SK-N-SH treated with all-trans-retinoic acid at 6 μM for 48 hours (cell line): ENCODE data around the gene ADAP1.

Experiments
- ARNTL ChIP-seq: fragments of 450-650 bp; formaldehyde crosslinking; IDR thresholded peaks from 2 replicates; pipeline ENCODE4 v1.5.0; 2020; ENCODE audit warnings: low read depth, mild to moderate bottlenecking, moderate library complexity, borderline replicate concordance
- ZFP30 ChIP-seq: fragments of 450-650 bp; formaldehyde crosslinking; IDR thresholded peaks from 2 replicates; pipeline ENCODE4 v1.5.0; 2022; ENCODE audit warnings: mild to moderate bottlenecking, moderate library complexity
- ZNF70 ChIP-seq: fragments of 450-650 bp; formaldehyde crosslinking; IDR thresholded peaks from 2 replicates; pipeline ENCODE4 v1.5.0; 2020; ENCODE audit warnings: mild to moderate bottlenecking, moderate library complexity
- TF ChIP-seq, protein P1 (sequence below): fragments of 250-450 bp; sonication (Bioruptor Pico); IDR thresholded peaks from 2 replicates; pipeline ENCODE4 v1.8.0; 2020; ENCODE audit warnings: mild to moderate bottlenecking, moderate library complexity, borderline replicate concordance
- TF ChIP-seq, protein P2 (sequence below): fragments of 250-450 bp; sonication (Bioruptor Pico); IDR thresholded peaks from 2 replicates; pipeline ENCODE4 v1.8.0; 2021; ENCODE audit warnings: low read depth, mild to moderate bottlenecking, moderate library complexity, borderline replicate concordance

DNA sequence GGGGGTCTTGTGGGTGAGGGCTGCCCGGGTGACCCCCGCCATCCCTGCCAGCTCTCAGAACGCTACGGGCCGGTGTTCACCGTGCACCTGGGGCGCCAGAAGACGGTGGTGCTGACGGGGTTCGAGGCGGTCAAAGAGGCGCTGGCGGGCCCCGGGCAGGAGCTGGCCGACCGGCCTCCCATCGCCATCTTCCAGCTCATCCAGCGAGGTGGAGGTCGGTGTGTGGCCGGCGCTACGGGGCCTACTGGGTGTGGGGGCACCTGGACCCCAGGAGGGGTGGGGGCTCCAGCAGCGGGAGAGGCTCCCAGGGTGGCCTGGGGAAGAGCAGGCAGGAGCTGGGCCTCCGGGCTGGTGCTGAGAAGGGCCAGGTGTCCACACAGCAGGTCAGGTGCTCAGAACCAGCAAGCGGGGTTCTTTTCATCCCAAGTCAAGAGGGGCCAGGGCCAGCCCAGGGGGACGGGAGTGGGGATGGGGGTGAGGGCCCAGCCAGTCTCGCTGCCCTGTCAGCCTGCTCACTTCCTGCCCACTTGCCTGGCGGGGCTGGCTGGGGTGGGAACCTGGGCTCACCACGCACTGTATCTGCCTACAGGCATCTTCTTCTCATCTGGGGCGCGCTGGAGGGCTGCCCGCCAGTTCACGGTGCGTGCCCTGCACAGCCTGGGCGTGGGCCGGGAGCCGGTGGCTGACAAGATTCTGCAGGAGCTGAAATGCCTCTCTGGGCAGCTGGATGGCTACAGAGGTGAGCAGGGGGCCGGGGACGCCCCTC, 30.1 kb upstream of the ADAP1 start:
- TF ChIP-seq ZFP30 (CRISPR knock-in tag) (no peak), ZNF70 (CRISPR knock-in tag) (no peak), ARNTL (no peak)
- TF ChIP-seq, protein P1, sequence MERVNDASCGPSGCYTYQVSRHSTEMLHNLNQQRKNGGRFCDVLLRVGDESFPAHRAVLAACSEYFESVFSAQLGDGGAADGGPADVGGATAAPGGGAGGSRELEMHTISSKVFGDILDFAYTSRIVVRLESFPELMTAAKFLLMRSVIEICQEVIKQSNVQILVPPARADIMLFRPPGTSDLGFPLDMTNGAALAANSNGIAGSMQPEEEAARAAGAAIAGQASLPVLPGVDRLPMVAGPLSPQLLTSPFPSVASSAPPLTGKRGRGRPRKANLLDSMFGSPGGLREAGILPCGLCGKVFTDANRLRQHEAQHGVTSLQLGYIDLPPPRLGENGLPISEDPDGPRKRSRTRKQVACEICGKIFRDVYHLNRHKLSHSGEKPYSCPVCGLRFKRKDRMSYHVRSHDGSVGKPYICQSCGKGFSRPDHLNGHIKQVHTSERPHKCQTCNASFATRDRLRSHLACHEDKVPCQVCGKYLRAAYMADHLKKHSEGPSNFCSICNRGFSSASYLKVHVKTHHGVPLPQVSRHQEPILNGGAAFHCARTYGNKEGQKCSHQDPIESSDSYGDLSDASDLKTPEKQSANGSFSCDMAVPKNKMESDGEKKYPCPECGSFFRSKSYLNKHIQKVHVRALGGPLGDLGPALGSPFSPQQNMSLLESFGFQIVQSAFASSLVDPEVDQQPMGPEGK (CRISPR knock-in tag) = no peak
- TF ChIP-seq, protein P2, sequence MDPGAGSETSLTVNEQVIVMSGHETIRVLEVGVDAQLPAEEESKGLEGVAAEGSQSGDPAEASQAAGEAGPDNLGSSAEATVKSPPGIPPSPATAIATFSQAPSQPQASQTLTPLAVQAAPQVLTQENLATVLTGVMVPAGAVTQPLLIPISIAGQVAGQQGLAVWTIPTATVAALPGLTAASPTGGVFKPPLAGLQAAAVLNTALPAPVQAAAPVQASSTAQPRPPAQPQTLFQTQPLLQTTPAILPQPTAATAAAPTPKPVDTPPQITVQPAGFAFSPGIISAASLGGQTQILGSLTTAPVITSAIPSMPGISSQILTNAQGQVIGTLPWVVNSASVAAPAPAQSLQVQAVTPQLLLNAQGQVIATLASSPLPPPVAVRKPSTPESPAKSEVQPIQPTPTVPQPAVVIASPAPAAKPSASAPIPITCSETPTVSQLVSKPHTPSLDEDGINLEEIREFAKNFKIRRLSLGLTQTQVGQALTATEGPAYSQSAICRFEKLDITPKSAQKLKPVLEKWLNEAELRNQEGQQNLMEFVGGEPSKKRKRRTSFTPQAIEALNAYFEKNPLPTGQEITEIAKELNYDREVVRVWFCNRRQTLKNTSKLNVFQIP (CRISPR knock-in tag) = no peak
